Measurements from ENCODE around the gene ANKRD33B.

GRCh38 chr5:10548418-10549122, 15.3 kb upstream of the ANKRD33B start:
- TF ChIP-seq SETDB1 (CRISPR knock-in tag; IDR thresholded peaks at IDR 0.05; ENCODE audit: borderline replicate concordance) (no peak), MAX (IDR thresholded peaks at IDR 0.05) (no peak), SMC3 (IDR thresholded peaks at IDR 0.05; ENCODE audit: low read length) (no peak), CTCF (CRISPR knock-in tag; IDR thresholded peaks at IDR 0.05) (no peak), BRCA1 (CRISPR knock-in tag; IDR thresholded peaks at IDR 0.05) (no peak), ZFX (CRISPR knock-in tag; IDR thresholded peaks at IDR 0.05; ENCODE audit: low read depth) (no peak), MTF1 (CRISPR knock-in tag; IDR thresholded peaks at IDR 0.05) (no peak), TRAFD1 (CRISPR knock-in tag; IDR thresholded peaks at IDR 0.05; ENCODE audit: borderline replicate concordance) (no peak)
